Measurements from ENCODE around the gene TAF4. TPM values are rescaled to one million over a fixed set of nuclear protein-coding genes. Genes with fewer than 3 reads are reported as not detected.
"Not testable (repeated sequence)": the region's sequence is repeated elsewhere in the genome, so short reads cannot be mapped to it uniquely, and the experiment has no call there.

Gene TAF4
- total and polyA plus RNA-seq, 4 experiments from 2014 or later: 0.54 to 33.1 (median 17.5) TPM

- H3K27ac Mint-ChIP-seq: no peak overlapping the region
- no peak overlapping the region for H3K4me3 Mint-ChIP-seq
- peaks cover 0 to 1% (median 0%) of the 10 kb centered on the region in 4 donors for H3K4me1 Mint-ChIP-seq
- H3K27me3 ChIP-seq (ENCODE audit: insufficient read depth, low read length): no peaks in the 10 kb centered on the region
- H3K4me1 ChIP-seq (ENCODE audit: insufficient read depth, low read length): no peaks in the 10 kb centered on the region
- H3K36me3 ChIP-seq (ENCODE audit: insufficient read depth, low read length): peaks cover 18% of the 10 kb centered on the region
- no peak overlapping the region for H3K4me3 ChIP-seq (ENCODE audit: low read length in 2 of 2)
- H3K27me3 Mint-ChIP-seq: no peaks in the 10 kb centered on the region
- peaks cover 33 to 50% of the 10 kb centered on the region in 2 donors for H3K36me3 Mint-ChIP-seq
- intact Hi-C loops (cut with micrococcal nuclease): no loop called here
- H3K9me3 ChIP-seq (ENCODE audit: control insufficient read depth in 1 of 2, low read length in 2 of 2): no peaks in the 10 kb centered on the region
- no peak for DNase-seq
- CTCF ChIA-PET (ENCODE audit: partially characterized antibody): no interaction called here
- no peak overlapping the region for H3K27ac ChIP-seq (ENCODE audit: low read depth, low read length)
- H3K9me3 Mint-ChIP-seq: peaks cover 0 to 9% (median 2%) of the 10 kb centered on the region in 8 donors
- POLR2A ChIA-PET (ENCODE audit: partially characterized antibody): no interaction called here
These were observed 91.4 kb downstream of the TAF4 start for GRCh38 chr20:61974357-61974665.

GRCh38 chr20:61973515-61974356 is 91.9 kb downstream of the TAF4 start:
- POLR2A ChIA-PET (ENCODE audit: partially characterized antibody): no interaction called here
- no peak overlapping the region for H3K27ac ChIP-seq (ENCODE audit: low read depth, low read length)
- CTCF ChIA-PET (ENCODE audit: partially characterized antibody): no interaction called here
- H3K36me3 ChIP-seq (ENCODE audit: insufficient read depth, low read length): peaks cover 18% of the 10 kb centered on the region
- Mint-ChIP-seq H3K4me1 (peaks cover 0 to 1% (median 0%) of the 10 kb centered on the region in 4 donors), H3K9me3 (peaks cover 0 to 9% (median 2%) of the 10 kb centered on the region in 8 donors), H3K27ac (no peak overlapping the region), H3K36me3 (peaks cover 29 to 47% of the 10 kb centered on the region in 2 donors), H3K27me3 (peaks cover 0 to 3% of the 10 kb centered on the region in 2 donors), H3K4me3 (no peak overlapping the region)
- no peaks in the 10 kb centered on the region for H3K9me3 ChIP-seq (ENCODE audit: control insufficient read depth in 1 of 2, low read length in 2 of 2)
- intact Hi-C loops (cut with micrococcal nuclease): no loop called here
- H3K4me3 ChIP-seq (ENCODE audit: low read length in 2 of 2): no peak overlapping the region
- no peak for DNase-seq
- no peaks in the 10 kb centered on the region for H3K27me3 ChIP-seq (ENCODE audit: insufficient read depth, low read length)
- no peaks in the 10 kb centered on the region for H3K4me1 ChIP-seq (ENCODE audit: insufficient read depth, low read length)

- no peaks in the 10 kb centered on the region for H3K4me1 ChIP-seq (ENCODE audit: insufficient read depth, low read length)
- peaks cover 0 to 9% (median 2%) of the 10 kb centered on the region in 8 donors for H3K9me3 Mint-ChIP-seq
- no peak overlapping the region for H3K27ac ChIP-seq (ENCODE audit: low read depth, low read length)
- H3K4me3 ChIP-seq (ENCODE audit: low read length in 2 of 2): no peak overlapping the region
- H3K27me3 ChIP-seq (ENCODE audit: insufficient read depth, low read length): no peaks in the 10 kb centered on the region
- H3K9me3 ChIP-seq (ENCODE audit: control insufficient read depth in 1 of 2, low read length in 2 of 2): no peaks in the 10 kb centered on the region
- H3K4me3 Mint-ChIP-seq: no peak overlapping the region
- peaks cover 4 to 6% of the 10 kb centered on the region in 2 donors for H3K27me3 Mint-ChIP-seq
- H3K27ac Mint-ChIP-seq: peak overlapping the region in 1 of 7 donors; percentile 17
- intact Hi-C loops (cut with micrococcal nuclease): no loop called here
- DNase-seq: no peak
- peaks cover 28 to 47% of the 10 kb centered on the region in 2 donors for H3K36me3 Mint-ChIP-seq
- H3K36me3 ChIP-seq (ENCODE audit: insufficient read depth, low read length): peaks cover 18% of the 10 kb centered on the region
- ChIA-PET CTCF (ENCODE audit: partially characterized antibody) (no interaction called here), POLR2A (ENCODE audit: partially characterized antibody) (no interaction called here)
- H3K4me1 Mint-ChIP-seq: peaks cover 0 to 1% (median 0%) of the 10 kb centered on the region in 4 donors
These were observed 92.8 kb downstream of the TAF4 start for GRCh38 chr20:61972636-61973508.

- H3K36me3 Mint-ChIP-seq: peaks cover 25 to 43% of the 10 kb centered on the region in 2 donors
- H3K27ac ChIP-seq (ENCODE audit: low read depth, low read length); intact Hi-C loops (cut with micrococcal nuclease); H3K27me3 Mint-ChIP-seq; H3K9me3 ChIP-seq (ENCODE audit: control insufficient read depth in 1 of 2, low read length in 2 of 2); CTCF ChIA-PET (ENCODE audit: partially characterized antibody); H3K4me1 ChIP-seq (ENCODE audit: insufficient read depth, low read length); H3K4me1 Mint-ChIP-seq; H3K4me3 Mint-ChIP-seq; DNase-seq; H3K4me3 ChIP-seq (ENCODE audit: low read length in 2 of 2); H3K27ac Mint-ChIP-seq; H3K9me3 Mint-ChIP-seq; H3K27me3 ChIP-seq (ENCODE audit: insufficient read depth, low read length); POLR2A ChIA-PET (ENCODE audit: partially characterized antibody): not testable (repeated sequence)
- H3K36me3 ChIP-seq (ENCODE audit: insufficient read depth, low read length): peaks cover 18% of the 10 kb centered on the region
These were observed 94.1 kb downstream of the TAF4 start for GRCh38 chr20:61971595-61971994.

- no peak overlapping the region for H3K4me3 ChIP-seq (ENCODE audit: low read length in 2 of 2)
- H3K27ac Mint-ChIP-seq: no peak overlapping the region
- H3K4me1 Mint-ChIP-seq: peaks cover 0 to 1% (median 0%) of the 10 kb centered on the region in 4 donors
- intact Hi-C loops (cut with micrococcal nuclease): no loop called here
- DNase-seq: no peak
- no peaks in the 10 kb centered on the region for H3K4me1 ChIP-seq (ENCODE audit: insufficient read depth, low read length)
- H3K4me3 Mint-ChIP-seq: no peak overlapping the region
- H3K36me3 Mint-ChIP-seq: peaks cover 21 to 36% of the 10 kb centered on the region in 2 donors
- CTCF ChIA-PET (ENCODE audit: partially characterized antibody): no interaction called here
- no peaks in the 10 kb centered on the region for H3K27me3 ChIP-seq (ENCODE audit: insufficient read depth, low read length)
- H3K9me3 ChIP-seq (ENCODE audit: control insufficient read depth in 1 of 2, low read length in 2 of 2): no peaks in the 10 kb centered on the region
- peaks cover 10 to 12% of the 10 kb centered on the region in 2 donors for H3K27me3 Mint-ChIP-seq
- H3K9me3 Mint-ChIP-seq: peaks cover 0 to 9% (median 2%) of the 10 kb centered on the region in 8 donors
- peaks cover 9% of the 10 kb centered on the region for H3K36me3 ChIP-seq (ENCODE audit: insufficient read depth, low read length)
- POLR2A ChIA-PET (ENCODE audit: partially characterized antibody): no interaction called here
- H3K27ac ChIP-seq (ENCODE audit: low read depth, low read length): no peak overlapping the region
These were observed 95.3 kb downstream of the TAF4 start for GRCh38 chr20:61970357-61970756.

GRCh38 chr20:61969806-61970205 is 95.9 kb downstream of the TAF4 start:
- ChIA-PET POLR2A (ENCODE audit: partially characterized antibody) (no interaction called here), CTCF (ENCODE audit: partially characterized antibody) (no interaction called here)
- Histone ChIP-seq H3K4me3 (ENCODE audit: low read length in 2 of 2) (no peak overlapping the region), H3K27ac (ENCODE audit: low read depth, low read length) (no peak overlapping the region), H3K4me1 (ENCODE audit: insufficient read depth, low read length) (no peaks in the 10 kb centered on the region), H3K36me3 (ENCODE audit: insufficient read depth, low read length) (peaks cover 9% of the 10 kb centered on the region), H3K27me3 (ENCODE audit: insufficient read depth, low read length) (no peaks in the 10 kb centered on the region), H3K9me3 (ENCODE audit: control insufficient read depth in 1 of 2, low read length in 2 of 2) (no peaks in the 10 kb centered on the region)
- H3K4me1 Mint-ChIP-seq: peaks cover 0 to 1% (median 0%) of the 10 kb centered on the region in 4 donors
- H3K9me3 Mint-ChIP-seq: peaks cover 0 to 9% (median 2%) of the 10 kb centered on the region in 8 donors
- peaks cover 19 to 32% of the 10 kb centered on the region in 2 donors for H3K36me3 Mint-ChIP-seq
- H3K27ac Mint-ChIP-seq: no peak overlapping the region
- intact Hi-C loops (cut with micrococcal nuclease): no loop called here
- H3K4me3 Mint-ChIP-seq: no peak overlapping the region
- H3K27me3 Mint-ChIP-seq: peaks cover 12% of the 10 kb centered on the region in 2 donors
- DNase-seq: no peak

- H3K36me3 ChIP-seq (ENCODE audit: insufficient read depth, low read length): peaks cover 6% of the 10 kb centered on the region
- Mint-ChIP-seq H3K36me3 (peaks cover 18 to 25% of the 10 kb centered on the region in 2 donors), H3K27ac (no peak overlapping the region), H3K9me3 (peaks cover 0 to 9% (median 2%) of the 10 kb centered on the region in 8 donors), H3K27me3 (peaks cover 12 to 14% of the 10 kb centered on the region in 2 donors), H3K4me1 (peaks cover 0 to 1% (median 0%) of the 10 kb centered on the region in 4 donors), H3K4me3 (no peak overlapping the region)
- intact Hi-C loops (cut with micrococcal nuclease): no loop called here
- CTCF ChIA-PET (ENCODE audit: partially characterized antibody): no interaction called here
- no peaks in the 10 kb centered on the region for H3K4me1 ChIP-seq (ENCODE audit: insufficient read depth, low read length)
- DNase-seq: no peak
- no peak overlapping the region for H3K4me3 ChIP-seq (ENCODE audit: low read length in 2 of 2)
- no peaks in the 10 kb centered on the region for H3K27me3 ChIP-seq (ENCODE audit: insufficient read depth, low read length)
- POLR2A ChIA-PET (ENCODE audit: partially characterized antibody): no interaction called here
- H3K27ac ChIP-seq (ENCODE audit: low read depth, low read length): no peak overlapping the region
- no peaks in the 10 kb centered on the region for H3K9me3 ChIP-seq (ENCODE audit: control insufficient read depth in 1 of 2, low read length in 2 of 2)
These were observed 96.7 kb downstream of the TAF4 start for GRCh38 chr20:61968932-61969331.
